ENCODE data around the gene BPIFB1. TPM values are rescaled to one million over a fixed set of nuclear protein-coding genes. Genes with fewer than 3 reads are reported as not detected.

Gene BPIFB1
- total RNA-seq, 3 donors from 2014 or later: 0.66 to 1.0 TPM; not detected in 1

DNA sequence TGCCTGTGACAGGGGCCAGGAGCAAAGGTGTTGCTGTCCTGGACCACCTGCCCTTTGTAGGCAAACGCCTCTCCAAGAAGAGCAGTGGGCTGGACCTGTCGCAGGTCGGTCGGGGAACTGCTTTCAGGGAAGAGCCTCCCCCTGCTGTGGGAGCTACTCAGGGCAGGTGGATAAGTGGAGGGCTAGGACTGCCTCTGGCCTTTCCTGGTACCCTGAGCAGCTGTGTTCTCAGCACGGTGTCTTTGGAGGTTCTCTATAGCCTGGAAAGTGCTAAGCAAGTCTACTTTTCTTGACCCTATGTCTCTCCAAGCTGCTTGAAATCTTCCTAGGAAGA, 35.0 kb downstream of the BPIFB1 start:
- Histone ChIP-seq H3K27ac (no peak overlapping the region), H3K27me3 (no peaks in the 10 kb centered on the region), H3K9me3 (no peaks in the 10 kb centered on the region), H3K4me3 (no peak overlapping the region), H3K4me1 (no peaks in the 10 kb centered on the region), H3K36me3 (no peaks in the 10 kb centered on the region)
- intact Hi-C loops (cut with DNase I; ENCODE audit: low total_unique reads): no loop called here
- DNase-seq (ENCODE audit: low spot score in 2 of 2): no peak
- TF ChIP-seq POLR2AphosphoS5 (IDR thresholded peaks at IDR 0.05) (no peak), POLR2A (IDR thresholded peaks at IDR 0.05) (no peak)
- TF ChIP-seq, protein P1, sequence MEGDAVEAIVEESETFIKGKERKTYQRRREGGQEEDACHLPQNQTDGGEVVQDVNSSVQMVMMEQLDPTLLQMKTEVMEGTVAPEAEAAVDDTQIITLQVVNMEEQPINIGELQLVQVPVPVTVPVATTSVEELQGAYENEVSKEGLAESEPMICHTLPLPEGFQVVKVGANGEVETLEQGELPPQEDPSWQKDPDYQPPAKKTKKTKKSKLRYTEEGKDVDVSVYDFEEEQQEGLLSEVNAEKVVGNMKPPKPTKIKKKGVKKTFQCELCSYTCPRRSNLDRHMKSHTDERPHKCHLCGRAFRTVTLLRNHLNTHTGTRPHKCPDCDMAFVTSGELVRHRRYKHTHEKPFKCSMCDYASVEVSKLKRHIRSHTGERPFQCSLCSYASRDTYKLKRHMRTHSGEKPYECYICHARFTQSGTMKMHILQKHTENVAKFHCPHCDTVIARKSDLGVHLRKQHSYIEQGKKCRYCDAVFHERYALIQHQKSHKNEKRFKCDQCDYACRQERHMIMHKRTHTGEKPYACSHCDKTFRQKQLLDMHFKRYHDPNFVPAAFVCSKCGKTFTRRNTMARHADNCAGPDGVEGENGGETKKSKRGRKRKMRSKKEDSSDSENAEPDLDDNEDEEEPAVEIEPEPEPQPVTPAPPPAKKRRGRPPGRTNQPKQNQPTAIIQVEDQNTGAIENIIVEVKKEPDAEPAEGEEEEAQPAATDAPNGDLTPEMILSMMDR (IDR thresholded peaks at IDR 0.05): no peak

DNA sequence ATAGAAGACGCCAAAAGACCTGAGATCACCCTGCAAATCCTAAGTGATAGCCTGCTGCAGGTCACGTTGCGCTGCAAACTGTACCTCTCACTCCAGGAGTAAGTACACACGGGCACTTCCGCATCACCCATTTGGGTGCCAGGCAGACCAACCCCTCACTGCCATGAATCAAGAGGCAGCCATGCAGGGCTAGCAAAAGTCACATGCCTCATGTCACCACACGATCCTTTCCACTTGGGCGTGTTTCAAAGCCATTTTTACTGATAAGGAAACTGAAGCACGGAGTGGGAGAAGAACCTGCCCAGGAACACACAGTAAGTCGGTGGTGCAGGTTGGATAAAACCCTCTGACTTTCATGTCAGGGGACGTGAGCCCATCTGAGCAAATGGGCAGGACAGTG, 37.0 kb downstream of the BPIFB1 start:
- no peaks in the 10 kb centered on the region for H3K9me3 ChIP-seq
- TF ChIP-seq POLR2AphosphoS5 (IDR thresholded peaks at IDR 0.05) (no peak), POLR2A (IDR thresholded peaks at IDR 0.05) (no peak)
- TF ChIP-seq, protein P1 (IDR thresholded peaks at IDR 0.05): no peak
- H3K27me3 ChIP-seq: no peaks in the 10 kb centered on the region
- intact Hi-C loops (cut with DNase I; ENCODE audit: low total_unique reads): no loop called here
- no peak overlapping the region for H3K27ac ChIP-seq
- DNase-seq (ENCODE audit: low spot score in 2 of 2): no peak
- H3K4me3 ChIP-seq: no peak overlapping the region
- no peaks in the 10 kb centered on the region for H3K4me1 ChIP-seq
- no peaks in the 10 kb centered on the region for H3K36me3 ChIP-seq

DNA sequence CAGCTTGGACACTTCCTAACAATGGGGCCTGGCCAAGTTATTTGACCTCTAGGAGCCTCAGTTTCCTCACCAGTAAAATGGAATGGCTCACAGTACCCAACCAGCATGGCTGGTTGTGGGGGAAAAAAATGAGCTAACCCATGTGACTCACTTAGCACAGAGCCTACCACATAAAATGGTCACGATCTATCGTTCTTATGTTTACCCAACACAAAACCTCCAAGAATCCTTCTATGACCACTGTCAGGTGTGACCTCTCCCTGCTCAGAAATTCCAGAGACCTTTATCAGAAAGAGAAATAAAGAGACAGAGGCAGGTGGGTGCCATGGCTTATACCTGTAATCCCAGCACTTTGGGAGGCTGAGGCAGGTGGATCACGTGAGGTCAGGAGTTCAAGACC, 39.4 kb downstream of the BPIFB1 start:
- intact Hi-C loops (cut with DNase I; ENCODE audit: low total_unique reads): no loop called here
- no peak overlapping the region for H3K4me3 ChIP-seq
- no peaks in the 10 kb centered on the region for H3K4me1 ChIP-seq
- no peaks in the 10 kb centered on the region for H3K36me3 ChIP-seq
- no peak for DNase-seq (ENCODE audit: low spot score in 2 of 2)
- no peaks in the 10 kb centered on the region for H3K27me3 ChIP-seq
- H3K9me3 ChIP-seq: no peaks in the 10 kb centered on the region
- no peak overlapping the region for H3K27ac ChIP-seq
- TF ChIP-seq, protein P1 (IDR thresholded peaks at IDR 0.05): no peak
- TF ChIP-seq POLR2A (IDR thresholded peaks at IDR 0.05): no peak
- no peak for TF ChIP-seq POLR2AphosphoS5 (IDR thresholded peaks at IDR 0.05)

DNA sequence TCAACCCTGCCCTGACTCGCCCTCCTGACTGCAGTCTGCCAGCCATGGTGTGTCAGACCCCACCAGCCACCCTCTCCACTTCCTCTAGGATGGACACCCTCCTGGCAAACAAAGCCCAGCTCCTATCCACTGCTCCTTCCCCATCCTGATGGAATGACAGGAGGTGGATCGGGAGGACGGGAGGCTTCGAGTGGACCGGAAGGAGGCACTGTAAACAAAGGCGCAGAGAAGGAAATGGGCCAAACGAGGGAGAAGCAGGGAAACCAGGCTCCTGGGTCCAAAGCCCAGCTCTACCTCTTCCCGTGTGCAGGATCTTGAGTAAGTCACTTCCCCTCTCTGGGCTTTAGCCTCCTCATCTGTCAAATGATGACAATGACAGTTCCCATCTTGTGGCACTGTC, 40.2 kb downstream of the BPIFB1 start:
- no peak for DNase-seq (ENCODE audit: low spot score in 2 of 2)
- TF ChIP-seq POLR2A (IDR thresholded peaks at IDR 0.05): no peak
- TF ChIP-seq, protein P1 (IDR thresholded peaks at IDR 0.05): no peak
- no peak for TF ChIP-seq POLR2AphosphoS5 (IDR thresholded peaks at IDR 0.05)
- intact Hi-C loops (cut with DNase I; ENCODE audit: low total_unique reads): no loop called here
- H3K4me1 ChIP-seq: no peaks in the 10 kb centered on the region
- no peaks in the 10 kb centered on the region for H3K36me3 ChIP-seq
- no peak overlapping the region for H3K27ac ChIP-seq
- H3K4me3 ChIP-seq: no peak overlapping the region
- H3K9me3 ChIP-seq: no peaks in the 10 kb centered on the region
- no peaks in the 10 kb centered on the region for H3K27me3 ChIP-seq

DNA sequence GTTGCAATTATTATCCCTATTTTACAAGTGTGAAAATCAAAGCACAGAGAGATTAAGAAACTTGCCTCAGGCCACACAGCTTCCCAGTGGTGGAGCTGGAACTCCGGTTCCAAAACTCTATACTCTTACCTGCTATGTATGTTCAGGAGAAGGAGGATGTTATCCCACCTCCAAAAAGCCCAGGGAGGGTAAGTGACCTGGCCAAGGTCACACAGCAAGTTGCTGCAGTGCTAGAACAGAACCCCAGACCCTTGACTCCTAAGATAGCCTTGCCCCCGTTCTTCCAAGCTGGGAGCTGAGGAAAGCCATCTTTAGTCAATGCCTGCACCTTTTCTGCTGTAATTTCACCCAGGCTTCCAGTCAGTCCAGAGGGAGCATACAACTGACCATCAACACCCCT, 42.3 kb downstream of the BPIFB1 start:
- intact Hi-C loops (cut with DNase I; ENCODE audit: low total_unique reads): no loop called here
- Histone ChIP-seq H3K36me3 (no peaks in the 10 kb centered on the region), H3K27me3 (peaks cover 0 to 7% of the 10 kb centered on the region in 2 donors), H3K4me1 (no peaks in the 10 kb centered on the region), H3K4me3 (no peak overlapping the region), H3K27ac (no peak overlapping the region), H3K9me3 (no peaks in the 10 kb centered on the region)
- DNase-seq (ENCODE audit: low spot score in 2 of 2): no peak
- TF ChIP-seq POLR2AphosphoS5 (IDR thresholded peaks at IDR 0.05) (no peak), POLR2A (IDR thresholded peaks at IDR 0.05) (no peak)
- TF ChIP-seq, protein P1 (IDR thresholded peaks at IDR 0.05): no peak

Measured in breast epithelium (tissue), 4 donors.